GM12872 (cell line): ENCODE data around the gene OSBPL2.

Experiments used
- TF ChIP-seq, protein P1 (sequence below): IDR thresholded peaks from 3 replicates; pipeline ENCODE4 v1.5.1; 2011; ENCODE audit warnings: low read depth, mild to moderate bottlenecking, low read length, moderate library complexity; ENCODE audit not compliant: insufficient read depth

The OSBPL2 gene

DNA sequence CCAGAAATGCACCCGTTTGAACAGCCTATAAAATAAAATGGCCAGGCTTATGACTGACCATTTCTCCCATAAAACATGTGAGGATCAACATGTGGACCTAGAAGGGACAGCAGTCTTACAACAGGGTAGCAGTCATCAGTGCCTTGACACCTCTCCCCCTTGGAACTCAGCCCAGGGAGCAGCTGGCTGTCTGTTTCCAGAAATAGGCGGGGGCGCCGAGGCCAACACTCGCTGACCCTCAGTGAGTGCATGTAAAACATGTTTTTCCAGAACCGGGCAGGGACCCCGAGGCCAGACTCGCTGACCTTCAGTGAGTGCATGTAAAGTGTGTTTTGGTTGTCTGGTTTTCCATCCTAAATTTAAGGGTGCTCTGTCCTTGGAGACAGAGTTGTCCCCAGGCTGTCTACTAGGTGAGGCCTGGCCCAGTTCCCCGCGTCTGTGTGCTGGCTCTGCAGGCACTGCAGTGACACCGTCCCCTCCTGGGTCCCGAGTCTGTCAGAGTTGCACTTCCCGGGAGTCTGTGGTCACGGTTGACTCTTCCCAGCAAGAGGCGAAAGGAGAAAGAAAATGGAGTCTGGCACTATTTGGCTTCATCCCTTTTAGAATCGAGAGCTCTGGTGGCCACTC lies 44.7 kb downstream of the OSBPL2 start:
- TF ChIP-seq, protein P1, sequence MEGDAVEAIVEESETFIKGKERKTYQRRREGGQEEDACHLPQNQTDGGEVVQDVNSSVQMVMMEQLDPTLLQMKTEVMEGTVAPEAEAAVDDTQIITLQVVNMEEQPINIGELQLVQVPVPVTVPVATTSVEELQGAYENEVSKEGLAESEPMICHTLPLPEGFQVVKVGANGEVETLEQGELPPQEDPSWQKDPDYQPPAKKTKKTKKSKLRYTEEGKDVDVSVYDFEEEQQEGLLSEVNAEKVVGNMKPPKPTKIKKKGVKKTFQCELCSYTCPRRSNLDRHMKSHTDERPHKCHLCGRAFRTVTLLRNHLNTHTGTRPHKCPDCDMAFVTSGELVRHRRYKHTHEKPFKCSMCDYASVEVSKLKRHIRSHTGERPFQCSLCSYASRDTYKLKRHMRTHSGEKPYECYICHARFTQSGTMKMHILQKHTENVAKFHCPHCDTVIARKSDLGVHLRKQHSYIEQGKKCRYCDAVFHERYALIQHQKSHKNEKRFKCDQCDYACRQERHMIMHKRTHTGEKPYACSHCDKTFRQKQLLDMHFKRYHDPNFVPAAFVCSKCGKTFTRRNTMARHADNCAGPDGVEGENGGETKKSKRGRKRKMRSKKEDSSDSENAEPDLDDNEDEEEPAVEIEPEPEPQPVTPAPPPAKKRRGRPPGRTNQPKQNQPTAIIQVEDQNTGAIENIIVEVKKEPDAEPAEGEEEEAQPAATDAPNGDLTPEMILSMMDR: no peak

DNA sequence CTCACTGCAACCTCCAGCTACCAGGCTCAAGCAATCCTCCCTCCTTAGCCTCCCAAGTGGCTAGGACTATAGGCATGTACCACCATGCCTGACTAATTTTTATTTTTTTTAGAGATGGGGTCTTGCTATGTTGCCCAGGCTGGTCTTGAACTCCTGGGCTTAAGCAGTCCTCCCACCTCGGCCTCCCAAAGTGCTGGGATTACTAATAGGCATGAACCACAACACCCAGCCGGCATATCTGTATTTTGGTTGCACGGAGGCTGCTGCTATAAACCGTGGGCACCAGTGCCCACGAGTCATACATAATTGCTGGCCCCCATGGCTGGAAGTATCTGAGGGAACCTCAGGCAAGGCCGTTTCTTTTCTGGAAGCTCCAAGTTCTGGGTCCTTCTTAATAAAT lies 46.1 kb downstream of the OSBPL2 start:
- TF ChIP-seq, protein P1: no peak

DNA sequence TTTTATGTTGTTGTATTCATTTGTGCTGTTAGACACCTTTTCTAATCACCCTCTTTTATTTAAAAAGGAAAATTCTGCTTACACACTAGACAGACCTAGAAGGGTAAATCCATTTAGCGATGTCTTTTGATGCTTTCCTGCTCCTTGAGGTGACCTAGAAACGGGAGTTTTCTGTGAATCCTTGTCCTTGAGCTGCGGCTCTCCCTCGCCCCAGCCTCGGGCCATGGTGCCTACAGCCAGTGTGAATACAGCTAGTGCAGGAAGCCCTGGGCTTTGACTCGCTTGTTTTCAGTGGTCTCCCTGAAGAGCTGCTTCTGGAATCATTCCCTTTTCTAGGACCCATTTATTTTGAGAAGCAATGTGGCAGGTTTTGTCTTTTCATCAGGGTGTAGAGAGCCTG lies 46.8 kb downstream of the OSBPL2 start:
- TF ChIP-seq, protein P1: no peak

DNA sequence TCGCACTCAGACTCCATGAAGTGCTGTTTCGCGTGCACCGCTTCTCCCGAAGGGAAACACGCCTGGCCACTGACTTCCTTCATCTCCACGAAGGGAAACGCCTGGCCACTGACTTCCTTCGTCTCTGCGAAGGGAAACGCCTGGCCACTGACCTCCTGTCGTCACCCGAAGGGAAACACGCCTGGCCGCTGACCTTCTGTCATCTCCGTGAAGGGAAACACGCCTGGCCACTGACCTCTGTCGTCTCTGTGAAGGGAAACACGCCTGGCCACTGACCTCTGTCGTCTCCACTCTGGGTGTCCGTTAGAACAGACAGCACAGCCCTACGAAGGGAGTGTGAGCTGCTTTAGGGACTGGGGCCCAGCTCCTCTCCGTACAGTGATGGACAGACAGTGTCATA lies 47.4 kb downstream of the OSBPL2 start:
- TF ChIP-seq, protein P1: no peak

DNA sequence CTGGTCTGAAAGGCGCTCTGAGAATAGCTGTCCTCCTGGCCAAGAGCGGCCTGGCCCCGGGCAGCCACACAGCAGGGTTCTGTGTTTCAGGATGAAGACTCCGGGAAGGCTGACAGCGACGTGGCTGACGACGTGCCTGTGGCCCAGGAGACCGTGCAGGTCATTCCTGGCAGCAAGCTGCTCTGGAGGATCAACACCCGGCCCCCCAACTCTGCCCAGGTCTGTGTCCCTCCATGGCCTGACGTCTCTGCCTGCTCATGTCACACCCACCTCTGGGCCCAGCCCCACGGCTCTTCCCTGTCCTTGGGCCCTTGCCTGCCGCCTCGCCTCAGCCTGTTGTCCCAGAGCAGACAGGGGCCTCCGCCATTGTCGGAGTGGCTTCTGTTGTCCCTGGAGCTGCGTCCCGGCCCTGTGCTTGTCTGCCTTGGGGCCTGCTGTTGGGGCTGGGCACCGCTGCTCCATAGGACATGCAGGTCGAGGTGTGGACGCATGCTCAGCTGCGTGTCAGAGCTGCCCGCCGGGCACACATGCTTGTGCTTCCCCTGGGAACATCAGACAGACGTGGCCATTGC lies 48.3 kb downstream of the OSBPL2 start:
- TF ChIP-seq, protein P1: no peak

DNA sequence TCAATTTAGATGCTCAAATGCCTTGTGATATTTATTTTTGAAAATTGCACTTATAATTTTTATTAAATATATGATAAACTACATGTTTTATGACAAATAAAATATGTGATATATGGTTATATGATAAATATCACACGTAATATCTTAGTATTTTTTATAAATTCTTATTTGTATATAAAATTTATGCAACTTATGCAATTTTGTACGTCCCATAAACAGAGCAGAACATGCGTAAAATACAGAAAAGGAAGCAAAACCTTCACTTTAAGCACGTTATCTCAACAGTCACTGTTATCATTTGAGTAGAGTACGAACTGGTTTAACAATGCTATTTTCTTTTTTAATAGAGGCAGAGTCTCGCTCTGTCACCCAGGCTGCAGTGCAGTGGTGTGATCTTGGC lies 48.8 kb downstream of the OSBPL2 start:
- TF ChIP-seq, protein P1: no peak

DNA sequence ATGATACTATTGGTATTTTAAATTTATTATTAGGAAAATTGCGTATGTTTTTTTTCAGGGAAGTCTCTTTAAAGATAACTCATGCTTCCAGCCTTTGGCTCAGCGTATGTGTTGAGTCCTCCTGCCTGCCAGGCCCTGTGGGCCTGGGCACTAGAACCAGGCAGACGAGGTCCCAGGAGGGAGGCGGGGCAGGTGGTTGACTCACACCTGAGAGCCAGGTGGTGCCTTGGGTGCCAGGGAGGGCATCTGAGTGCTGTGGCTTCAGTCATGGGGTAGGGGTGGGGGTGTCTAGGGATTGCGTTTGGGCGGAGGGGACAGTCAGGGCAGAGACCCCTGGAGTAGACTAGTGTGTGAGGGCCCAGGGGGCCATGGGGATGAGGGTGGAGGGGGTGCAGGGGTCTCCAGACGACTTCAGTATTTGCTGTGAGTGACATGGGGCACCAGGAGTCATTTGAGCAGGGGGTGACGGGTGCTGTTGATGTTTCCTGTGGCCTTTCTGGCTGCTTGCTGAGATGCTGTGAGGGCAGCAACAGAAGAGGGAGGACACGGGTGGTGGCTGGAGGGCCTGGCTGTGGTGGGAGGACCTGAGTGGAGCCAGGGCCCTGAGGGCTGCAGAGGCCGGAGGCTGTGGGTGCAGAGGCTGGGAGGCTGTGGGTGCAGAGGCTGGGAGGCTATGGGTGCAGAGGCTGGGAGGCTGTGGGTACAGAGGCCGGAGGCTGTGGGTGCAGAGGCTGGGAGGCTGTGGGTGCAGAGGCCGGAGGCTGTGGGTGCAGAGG lies 49.6 kb downstream of the OSBPL2 start:
- TF ChIP-seq, protein P1: no peak
